GM12872 (cell line): ENCODE measurements around the gene PCDHGA1.

Source experiments
- CTCF ChIP-seq: IDR thresholded peaks from 3 replicates; pipeline ENCODE4 v1.5.1; 2011; ENCODE audit warnings: low read depth, mild to moderate bottlenecking, low read length, moderate library complexity; ENCODE audit not compliant: insufficient read depth

Gene PCDHGA1

DNA sequence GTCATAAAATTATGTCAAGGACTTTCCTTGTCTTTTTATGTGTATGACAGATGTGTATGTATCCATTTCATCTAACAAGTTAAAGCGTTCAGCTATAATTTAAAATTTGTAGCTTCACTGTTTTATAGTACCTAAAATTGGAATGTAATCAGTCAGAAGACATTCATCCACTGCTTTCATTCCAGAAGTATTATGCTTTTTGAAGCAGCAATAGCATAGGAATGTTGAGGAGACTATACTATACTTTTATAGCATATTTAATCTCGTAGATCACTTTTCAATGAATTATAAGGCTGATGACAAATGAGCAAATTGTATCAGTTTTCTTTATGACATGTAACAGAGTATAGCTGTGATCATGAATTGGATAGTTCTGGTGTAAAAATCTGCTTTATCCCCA lies 106.9 kb downstream of the PCDHGA1 start:
- TF ChIP-seq CTCF = no peak

DNA sequence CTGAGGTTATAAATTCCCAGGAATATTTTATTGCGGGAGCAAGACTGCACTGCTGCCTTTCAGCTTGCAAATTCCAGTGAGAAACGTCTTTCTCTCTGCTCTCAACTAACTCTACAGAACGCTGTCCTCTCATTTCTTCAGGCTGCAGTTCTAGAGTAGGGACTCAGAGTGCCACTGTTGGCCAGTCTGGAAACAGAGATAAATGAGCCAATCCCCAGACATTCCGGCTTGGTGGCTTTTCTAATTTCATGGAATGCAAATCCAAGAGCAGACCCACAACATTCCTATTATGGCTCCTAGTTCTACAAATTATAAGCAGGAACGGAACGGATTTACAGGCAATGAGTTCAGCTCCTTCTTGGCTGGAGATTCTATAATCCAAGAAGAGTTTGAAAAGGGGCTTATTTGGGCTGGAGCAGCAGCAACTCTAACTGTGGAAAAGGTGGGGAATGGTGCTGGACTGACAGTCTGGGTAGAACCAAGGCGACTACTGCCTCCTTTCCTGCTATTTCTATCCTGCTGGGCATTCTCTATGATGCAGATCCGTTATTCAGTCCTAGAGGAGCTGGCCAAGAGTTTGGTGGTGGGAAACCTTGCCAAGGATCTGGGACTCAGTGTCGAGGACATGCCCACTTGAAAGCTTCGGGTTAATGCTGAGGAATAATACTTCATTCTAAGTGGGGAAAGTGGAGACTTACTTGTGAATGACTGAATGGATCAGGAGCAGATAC lies 109.3 kb downstream of the PCDHGA1 start:
- no peak for TF ChIP-seq CTCF

DNA sequence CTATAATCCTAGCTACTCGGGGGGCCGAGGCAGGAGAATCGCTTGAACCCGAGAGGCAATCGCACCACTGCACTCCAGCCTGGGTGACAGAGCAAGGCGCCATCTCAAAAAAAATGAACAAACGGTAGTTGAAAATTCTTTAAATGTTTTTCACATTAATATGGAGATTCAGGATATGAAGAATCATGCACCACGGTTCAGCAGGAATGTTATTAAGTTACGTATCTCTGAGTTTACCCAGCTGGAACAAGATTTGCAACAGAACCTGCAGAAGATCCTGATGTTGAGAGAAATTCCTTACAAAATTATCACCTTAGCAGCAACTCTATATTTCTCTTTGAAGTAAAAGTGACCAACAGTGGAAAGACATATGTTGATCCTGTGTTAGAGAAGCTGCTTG lies 110.0 kb downstream of the PCDHGA1 start:
- no peak for TF ChIP-seq CTCF

- TF ChIP-seq CTCF = no peak
Measured at GRCh38 chr5:141441571-141442170, 111.4 kb downstream of the PCDHGA1 start.

DNA sequence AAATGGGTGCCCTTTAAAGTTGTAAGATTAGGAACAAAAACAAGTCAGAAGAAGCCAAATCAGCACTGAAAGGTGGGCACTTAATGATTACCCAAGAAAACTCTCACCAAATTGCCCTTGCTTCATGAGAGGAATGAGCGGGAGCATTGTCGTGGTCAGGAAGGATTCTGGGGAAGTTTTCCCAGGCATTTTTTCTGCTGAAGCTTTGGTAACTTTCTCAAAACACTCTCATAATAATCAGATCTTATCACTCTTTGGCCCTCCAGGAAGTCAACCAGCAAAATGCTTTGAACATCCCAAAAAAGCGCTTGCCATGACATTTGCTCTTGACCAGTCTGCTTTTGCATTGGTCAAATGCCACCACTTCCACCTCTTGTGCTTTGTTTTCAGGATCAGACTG lies 135.0 kb downstream of the PCDHGA1 start:
- TF ChIP-seq CTCF = no peak

GRCh38 chr5:141475625-141476131 lies 145.4 kb downstream of the PCDHGA1 start, which contains the start of gene PCDHGC3:
PCDHGC3 (plus strand) TSS chr5:141475966; CDS start chr5:141476117, 151 bp downstream.
- TF ChIP-seq CTCF = peak; percentile 63

DNA sequence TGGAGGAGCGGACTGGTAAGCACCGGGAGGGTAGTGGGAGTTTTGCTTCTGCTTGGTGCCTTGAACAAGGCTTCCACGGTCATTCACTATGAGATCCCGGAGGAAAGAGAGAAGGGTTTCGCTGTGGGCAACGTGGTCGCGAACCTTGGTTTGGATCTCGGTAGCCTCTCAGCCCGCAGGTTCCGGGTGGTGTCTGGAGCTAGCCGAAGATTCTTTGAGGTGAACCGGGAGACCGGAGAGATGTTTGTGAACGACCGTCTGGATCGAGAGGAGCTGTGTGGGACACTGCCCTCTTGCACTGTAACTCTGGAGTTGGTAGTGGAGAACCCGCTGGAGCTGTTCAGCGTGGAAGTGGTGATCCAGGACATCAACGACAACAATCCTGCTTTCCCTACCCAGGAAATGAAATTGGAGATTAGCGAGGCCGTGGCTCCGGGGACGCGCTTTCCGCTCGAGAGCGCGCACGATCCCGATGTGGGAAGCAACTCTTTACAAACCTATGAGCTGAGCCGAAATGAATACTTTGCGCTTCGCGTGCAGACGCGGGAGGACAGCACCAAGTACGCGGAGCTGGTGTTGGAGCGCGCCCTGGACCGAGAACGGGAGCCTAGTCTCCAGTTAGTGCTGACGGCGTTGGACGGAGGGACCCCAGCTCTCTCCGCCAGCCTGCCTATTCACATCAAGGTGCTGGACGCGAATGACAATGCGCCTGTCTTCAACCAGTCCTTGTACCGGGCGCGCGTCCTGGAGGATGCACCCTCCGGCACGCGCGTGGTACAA lies 146.0 kb downstream of the PCDHGA1 start:
- TF ChIP-seq CTCF = no peak
